Measurements from ENCODE around the gene CTSL.

The CTSL gene

GRCh38 chr9:87748881-87749280 is 23.0 kb downstream of the CTSL start:
- no peak for TF ChIP-seq GATA3 (IDR thresholded peaks at IDR 0.05; ENCODE audit: low read depth, low read length)
- no peak for TF ChIP-seq GATA2 (IDR thresholded peaks at IDR 0.05; ENCODE audit: low read depth, low read length)

- TF ChIP-seq GATA2 (IDR thresholded peaks at IDR 0.05; ENCODE audit: low read depth, low read length) (no peak), GATA3 (IDR thresholded peaks at IDR 0.05; ENCODE audit: low read depth, low read length) (no peak)
Observed at GRCh38 chr9:87749335-87750035, 23.6 kb downstream of the CTSL start.

GRCh38 chr9:87750726-87751125 is 24.8 kb downstream of the CTSL start:
- no peak for TF ChIP-seq GATA2 (IDR thresholded peaks at IDR 0.05; ENCODE audit: low read depth, low read length)
- no peak for TF ChIP-seq GATA3 (IDR thresholded peaks at IDR 0.05; ENCODE audit: low read depth, low read length)

- TF ChIP-seq GATA2 (IDR thresholded peaks at IDR 0.05; ENCODE audit: low read depth, low read length) (no peak), GATA3 (IDR thresholded peaks at IDR 0.05; ENCODE audit: low read depth, low read length) (no peak)
Observed at GRCh38 chr9:87751423-87751822, 25.5 kb downstream of the CTSL start.

GRCh38 chr9:87751868-87752267 is 25.9 kb downstream of the CTSL start:
- TF ChIP-seq GATA3 (IDR thresholded peaks at IDR 0.05; ENCODE audit: low read depth, low read length) (no peak), GATA2 (IDR thresholded peaks at IDR 0.05; ENCODE audit: low read depth, low read length) (no peak)

GRCh38 chr9:87753313-87753712 is 27.4 kb downstream of the CTSL start:
- TF ChIP-seq GATA3 (IDR thresholded peaks at IDR 0.05; ENCODE audit: low read depth, low read length) (no peak), GATA2 (IDR thresholded peaks at IDR 0.05; ENCODE audit: low read depth, low read length) (no peak)

GRCh38 chr9:87760529-87760928 is 34.6 kb downstream of the CTSL start:
- TF ChIP-seq GATA2 (IDR thresholded peaks at IDR 0.05; ENCODE audit: low read depth, low read length) (no peak), GATA3 (IDR thresholded peaks at IDR 0.05; ENCODE audit: low read depth, low read length) (no peak)

- TF ChIP-seq GATA2 (IDR thresholded peaks at IDR 0.05; ENCODE audit: low read depth, low read length): no peak
- no peak for TF ChIP-seq GATA3 (IDR thresholded peaks at IDR 0.05; ENCODE audit: low read depth, low read length)
Observed at GRCh38 chr9:87763286-87763685, 37.4 kb downstream of the CTSL start.

- TF ChIP-seq GATA2 (IDR thresholded peaks at IDR 0.05; ENCODE audit: low read depth, low read length): no peak
- TF ChIP-seq GATA3 (IDR thresholded peaks at IDR 0.05; ENCODE audit: low read depth, low read length): no peak
Observed at GRCh38 chr9:87765521-87765920, 39.6 kb downstream of the CTSL start.

- TF ChIP-seq GATA3 (IDR thresholded peaks at IDR 0.05; ENCODE audit: low read depth, low read length) (no peak), GATA2 (IDR thresholded peaks at IDR 0.05; ENCODE audit: low read depth, low read length) (no peak)
Observed at GRCh38 chr9:87766697-87767096, 40.8 kb downstream of the CTSL start.

GRCh38 chr9:87770616-87771315 is 44.8 kb downstream of the CTSL start:
- TF ChIP-seq GATA2 (IDR thresholded peaks at IDR 0.05; ENCODE audit: low read depth, low read length) (no peak), GATA3 (IDR thresholded peaks at IDR 0.05; ENCODE audit: low read depth, low read length) (no peak)

GRCh38 chr9:87771316-87772006 is 45.5 kb downstream of the CTSL start:
- TF ChIP-seq GATA2 (IDR thresholded peaks at IDR 0.05; ENCODE audit: low read depth, low read length) (no peak), GATA3 (IDR thresholded peaks at IDR 0.05; ENCODE audit: low read depth, low read length) (no peak)

GRCh38 chr9:87776481-87777379 is 50.8 kb downstream of the CTSL start:
- TF ChIP-seq GATA2 (IDR thresholded peaks at IDR 0.05; ENCODE audit: low read depth, low read length) (no peak), GATA3 (IDR thresholded peaks at IDR 0.05; ENCODE audit: low read depth, low read length) (no peak)

- TF ChIP-seq GATA3 (IDR thresholded peaks at IDR 0.05; ENCODE audit: low read depth, low read length) (no peak), GATA2 (IDR thresholded peaks at IDR 0.05; ENCODE audit: low read depth, low read length) (no peak)
Observed at GRCh38 chr9:87778996-87779395, 53.1 kb downstream of the CTSL start.
